ENCODE measurements around the gene RAD23A.

The RAD23A gene

GRCh38 chr19:12997967-12998940, 52.6 kb downstream of the RAD23A start:
- WGBS, 2 experiments (ENCODE audit: insufficient coverage in 2 of 2) = 80 to 87% methylated on average over 25 to 27 of the region's 32 CpGs
- Histone ChIP-seq H3K36me3 (ENCODE audit: control insufficient read depth, insufficient read depth, low read length) (no peaks in the 10 kb centered on the region), H3K27ac (ENCODE audit: low read depth, low read length, severe bottlenecking) (no peak overlapping the region), H3K4me1 (ENCODE audit: control insufficient read depth, insufficient read depth, low read length, poor library complexity, severe bottlenecking) (no peaks in the 10 kb centered on the region), H3K9me3 (ENCODE audit: control insufficient read depth, low read length) (no peaks in the 10 kb centered on the region), H3K4me3 (ENCODE audit: extremely low read depth, insufficient read depth, low read length, poor library complexity, severe bottlenecking) (no peak overlapping the region)

- H3K27ac ChIP-seq (ENCODE audit: low read depth, low read length, severe bottlenecking) = no peak overlapping the region
- no peaks in the 10 kb centered on the region for H3K9me3 ChIP-seq (ENCODE audit: control insufficient read depth, low read length)
- H3K36me3 ChIP-seq (ENCODE audit: control insufficient read depth, insufficient read depth, low read length) = no peaks in the 10 kb centered on the region
- H3K4me1 ChIP-seq (ENCODE audit: control insufficient read depth, insufficient read depth, low read length, poor library complexity, severe bottlenecking) = no peaks in the 10 kb centered on the region
- 84 to 92% methylated on average over 19 of the region's 19 CpGs for WGBS, 2 experiments (ENCODE audit: insufficient coverage in 2 of 2)
- H3K4me3 ChIP-seq (ENCODE audit: extremely low read depth, insufficient read depth, low read length, poor library complexity, severe bottlenecking) = no peak overlapping the region
Observed at GRCh38 chr19:13001166-13001501, 55.5 kb downstream of the RAD23A start.

DNA sequence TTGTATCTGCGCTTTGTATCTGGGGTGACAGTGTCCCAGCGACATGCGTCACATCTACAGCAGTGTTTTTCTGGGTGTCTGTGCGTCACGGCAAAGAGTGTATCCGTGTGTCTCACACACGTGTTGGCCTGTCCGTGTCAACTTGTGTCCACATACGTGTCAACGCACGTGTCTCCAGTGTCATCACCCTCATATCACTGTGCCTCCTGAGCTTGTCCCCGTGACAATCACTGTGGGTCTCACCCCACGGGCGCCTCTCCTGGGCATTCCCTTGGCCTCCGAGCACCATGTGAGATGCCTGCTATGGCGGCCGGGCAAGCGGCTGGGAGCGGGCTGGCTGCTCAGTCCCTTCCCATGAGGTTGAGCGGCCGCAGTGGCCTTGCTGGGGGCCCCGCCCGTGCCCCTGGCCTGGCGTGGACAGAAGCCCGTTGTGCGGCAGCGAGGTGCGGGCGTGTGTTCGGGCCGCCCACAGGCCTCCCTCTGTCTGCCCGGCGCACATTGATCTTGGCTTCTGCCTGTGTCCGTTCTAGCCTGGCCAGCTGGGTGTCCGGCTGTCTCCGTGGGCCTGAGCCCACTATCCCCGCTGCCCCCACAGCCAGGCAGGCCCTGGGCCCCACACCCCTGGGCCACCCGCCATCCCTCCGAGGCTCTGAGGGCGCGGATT, 56.0 kb downstream of the RAD23A start:
- H3K36me3 ChIP-seq (ENCODE audit: control insufficient read depth, insufficient read depth, low read length) = no peaks in the 10 kb centered on the region
- 87 to 88% methylated on average over 40 to 41 of the region's 41 CpGs for WGBS, 2 experiments (ENCODE audit: insufficient coverage in 2 of 2)
- no peaks in the 10 kb centered on the region for H3K4me1 ChIP-seq (ENCODE audit: control insufficient read depth, insufficient read depth, low read length, poor library complexity, severe bottlenecking)
- no peak overlapping the region for H3K4me3 ChIP-seq (ENCODE audit: extremely low read depth, insufficient read depth, low read length, poor library complexity, severe bottlenecking)
- no peak overlapping the region for H3K27ac ChIP-seq (ENCODE audit: low read depth, low read length, severe bottlenecking)
- H3K9me3 ChIP-seq (ENCODE audit: control insufficient read depth, low read length) = no peaks in the 10 kb centered on the region

DNA sequence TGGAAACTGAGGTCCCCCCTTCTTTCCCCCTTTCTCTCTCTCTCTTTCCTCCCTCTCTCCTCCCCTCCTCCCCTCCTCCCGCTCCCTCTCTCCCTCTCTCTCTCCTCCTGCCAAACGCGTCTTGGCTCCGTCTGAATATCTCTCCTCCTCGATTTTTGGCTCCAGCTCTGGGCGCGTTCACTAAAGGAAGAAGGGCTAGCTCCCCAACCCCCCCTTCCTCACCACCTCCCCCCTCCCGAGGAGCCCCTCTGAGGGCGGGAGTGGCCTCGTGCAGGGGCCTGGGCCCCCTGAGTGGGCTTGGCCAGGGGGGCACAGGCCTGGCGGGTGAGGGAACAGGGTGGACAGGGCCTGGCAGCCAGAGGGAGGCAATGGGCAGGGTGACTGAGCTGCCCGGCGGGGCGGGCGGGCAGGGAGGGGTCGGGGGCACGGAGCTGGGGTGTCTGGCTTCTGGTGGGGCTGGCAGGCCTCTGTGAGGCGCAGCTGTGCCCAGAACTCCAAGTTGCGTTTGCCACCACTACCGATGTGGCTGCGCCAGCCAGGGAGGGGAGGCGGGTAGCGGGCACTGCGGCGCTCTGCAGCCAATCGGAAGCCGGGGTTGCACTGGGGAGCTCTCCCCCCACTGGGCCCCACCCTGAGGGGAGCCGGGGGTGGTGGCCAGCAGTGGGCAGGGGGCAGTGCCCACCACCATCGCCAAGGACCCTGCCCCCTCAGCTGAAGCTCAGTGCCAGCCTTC, 56.7 kb downstream of the RAD23A start:
- H3K4me1 ChIP-seq (ENCODE audit: control insufficient read depth, insufficient read depth, low read length, poor library complexity, severe bottlenecking) = no peaks in the 10 kb centered on the region
- no peaks in the 10 kb centered on the region for H3K36me3 ChIP-seq (ENCODE audit: control insufficient read depth, insufficient read depth, low read length)
- H3K4me3 ChIP-seq (ENCODE audit: extremely low read depth, insufficient read depth, low read length, poor library complexity, severe bottlenecking) = no peak overlapping the region
- H3K9me3 ChIP-seq (ENCODE audit: control insufficient read depth, low read length) = no peaks in the 10 kb centered on the region
- H3K27ac ChIP-seq (ENCODE audit: low read depth, low read length, severe bottlenecking) = no peak overlapping the region
- 68 to 72% methylated on average over 22 to 24 of the region's 29 CpGs for WGBS, 2 experiments (ENCODE audit: insufficient coverage in 2 of 2)

GRCh38 chr19:13003081-13003480, 57.4 kb downstream of the RAD23A start:
- H3K36me3 ChIP-seq (ENCODE audit: control insufficient read depth, insufficient read depth, low read length) = no peaks in the 10 kb centered on the region
- WGBS, 2 experiments (ENCODE audit: insufficient coverage in 2 of 2) = 85 to 88% methylated on average over 12 to 13 of the region's 15 CpGs
- H3K4me1 ChIP-seq (ENCODE audit: control insufficient read depth, insufficient read depth, low read length, poor library complexity, severe bottlenecking) = no peaks in the 10 kb centered on the region
- H3K4me3 ChIP-seq (ENCODE audit: extremely low read depth, insufficient read depth, low read length, poor library complexity, severe bottlenecking) = no peak overlapping the region
- H3K27ac ChIP-seq (ENCODE audit: low read depth, low read length, severe bottlenecking) = no peak overlapping the region
- H3K9me3 ChIP-seq (ENCODE audit: control insufficient read depth, low read length) = no peaks in the 10 kb centered on the region
